GM19025 (cell line): ENCODE results near the gene DDX27.
"Not testable (repeated sequence)": the region's sequence is repeated elsewhere in the genome, so short reads cannot be mapped to it uniquely, and the experiment has no call there.

Experiments
- ATAC-seq: cut with Tn5 transposase; IDR thresholded peaks from one replicate; pipeline ENCODE4 v1.9.1; 2021; ENCODE audit warnings: mild to moderate bottlenecking, low read depth, moderate library complexity; ENCODE audit not compliant: unreplicated experiment

DDX27 gene, protein sequence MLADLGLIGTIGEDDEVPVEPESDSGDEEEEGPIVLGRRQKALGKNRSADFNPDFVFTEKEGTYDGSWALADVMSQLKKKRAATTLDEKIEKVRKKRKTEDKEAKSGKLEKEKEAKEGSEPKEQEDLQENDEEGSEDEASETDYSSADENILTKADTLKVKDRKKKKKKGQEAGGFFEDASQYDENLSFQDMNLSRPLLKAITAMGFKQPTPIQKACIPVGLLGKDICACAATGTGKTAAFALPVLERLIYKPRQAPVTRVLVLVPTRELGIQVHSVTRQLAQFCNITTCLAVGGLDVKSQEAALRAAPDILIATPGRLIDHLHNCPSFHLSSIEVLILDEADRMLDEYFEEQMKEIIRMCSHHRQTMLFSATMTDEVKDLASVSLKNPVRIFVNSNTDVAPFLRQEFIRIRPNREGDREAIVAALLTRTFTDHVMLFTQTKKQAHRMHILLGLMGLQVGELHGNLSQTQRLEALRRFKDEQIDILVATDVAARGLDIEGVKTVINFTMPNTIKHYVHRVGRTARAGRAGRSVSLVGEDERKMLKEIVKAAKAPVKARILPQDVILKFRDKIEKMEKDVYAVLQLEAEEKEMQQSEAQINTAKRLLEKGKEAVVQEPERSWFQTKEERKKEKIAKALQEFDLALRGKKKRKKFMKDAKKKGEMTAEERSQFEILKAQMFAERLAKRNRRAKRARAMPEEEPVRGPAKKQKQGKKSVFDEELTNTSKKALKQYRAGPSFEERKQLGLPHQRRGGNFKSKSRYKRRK

GRCh38 chr20:49219091-49219923 is at the start of gene DDX27:
DDX27 (plus strand) TSS chr20:49219416; CDS start chr20:49219449, 33 bp downstream.
- ATAC-seq, result peak; percentile 92

GRCh38 chr20:49169547-49169946 is 49.7 kb upstream of the DDX27 start:
- ATAC-seq, result no peak

DNA sequence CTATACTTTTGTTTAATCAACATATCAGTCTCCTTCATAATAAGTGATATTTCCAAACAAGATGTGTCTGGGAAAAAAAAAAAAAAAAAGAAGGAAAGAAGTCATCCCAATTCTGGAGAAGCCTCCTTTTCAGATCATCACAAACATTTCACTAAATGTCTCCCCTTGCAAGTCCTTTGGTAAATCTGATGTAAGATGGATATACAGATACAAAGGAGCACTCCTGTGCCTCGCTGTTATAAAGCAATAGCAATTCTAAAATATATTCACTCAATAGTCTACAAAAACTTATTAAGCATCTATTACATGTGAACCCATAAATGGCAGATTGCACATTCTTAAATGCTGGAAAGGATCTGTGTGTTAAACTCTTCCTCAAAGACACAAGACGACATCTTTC is 48.5 kb upstream of the DDX27 start:
- ATAC-seq, result no peak

DNA sequence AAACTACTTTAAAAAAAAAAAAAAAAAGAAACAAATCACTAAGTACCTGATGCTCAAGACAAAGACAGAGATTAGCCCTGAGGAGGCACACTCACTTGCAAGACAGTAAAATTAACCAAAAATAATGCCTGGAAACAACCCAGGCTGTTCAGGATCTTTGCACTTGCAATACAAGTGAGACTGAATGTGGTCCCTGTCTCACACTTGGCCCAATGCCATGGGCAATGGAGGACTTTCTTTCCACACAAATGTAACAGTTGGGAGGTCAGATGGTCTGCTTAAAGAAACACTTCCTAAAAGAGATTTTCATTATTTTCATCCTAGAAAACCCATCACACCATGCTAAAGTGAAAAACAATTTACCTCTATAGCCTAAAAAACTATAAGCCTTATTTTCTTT is 47.3 kb upstream of the DDX27 start:
- ATAC-seq, result no peak

DNA sequence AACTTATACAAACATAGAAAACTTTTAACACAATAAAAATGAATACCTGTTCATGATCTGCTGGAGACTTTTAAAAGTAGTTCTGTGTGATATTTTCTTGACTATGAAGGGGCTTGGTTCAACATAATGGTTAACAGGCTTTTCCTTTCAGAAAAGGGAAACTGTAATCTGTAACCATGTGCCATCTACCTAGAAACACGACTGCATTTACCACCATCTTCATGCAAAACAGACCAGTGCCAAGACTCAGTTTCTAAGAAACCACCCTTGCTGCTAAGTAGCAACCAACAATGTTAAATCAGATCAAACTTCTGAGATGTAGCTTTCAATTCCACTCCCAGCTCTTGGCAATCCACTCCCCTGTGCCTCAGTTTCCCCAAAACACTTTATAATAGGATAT is 46.8 kb upstream of the DDX27 start:
- peak; percentile 53 for ATAC-seq

- ATAC-seq, result no peak
Measured at GRCh38 chr20:49174183-49174582, 45.0 kb upstream of the DDX27 start.

DNA sequence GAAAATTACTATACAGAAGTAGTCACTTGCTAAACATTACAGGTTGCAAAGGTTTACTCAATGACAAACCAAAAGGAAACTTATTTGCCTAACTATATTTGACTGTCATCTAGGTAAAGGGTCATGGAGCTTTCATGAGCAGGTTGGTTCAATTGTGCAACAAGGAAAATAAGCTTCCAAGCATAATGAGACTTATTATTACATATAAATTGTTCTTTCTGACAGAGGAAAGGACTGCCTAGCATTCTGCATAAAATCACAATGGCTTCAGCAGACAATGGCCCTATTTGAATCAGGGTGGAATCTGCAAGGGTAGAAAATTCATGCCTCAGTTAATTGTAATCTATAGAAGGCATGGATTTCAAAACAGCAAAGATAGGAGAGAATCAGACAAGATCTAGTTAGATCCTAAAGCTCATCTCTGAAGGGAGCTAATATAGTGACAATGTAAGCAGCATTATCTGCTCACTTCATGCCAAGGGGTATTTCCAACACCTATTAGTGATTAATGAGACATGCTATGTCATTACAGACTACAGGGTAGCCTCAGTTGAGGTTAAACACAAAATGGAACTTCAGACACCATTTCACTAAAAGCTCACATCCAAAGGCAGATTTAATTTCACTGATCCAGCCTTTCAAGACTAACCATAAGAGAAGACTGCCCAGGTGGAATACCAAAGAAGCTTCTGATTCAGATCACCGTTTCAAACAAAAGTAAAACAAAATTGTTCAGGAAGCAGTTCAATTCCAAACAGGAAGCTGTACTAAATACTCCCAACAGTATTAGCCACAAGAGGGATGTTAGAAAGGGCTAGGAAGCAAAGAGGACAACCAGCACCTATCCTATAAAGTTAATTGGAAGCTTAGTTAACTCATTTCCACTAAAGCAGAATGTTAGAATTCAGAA is 39.6 kb upstream of the DDX27 start:
- peak; percentile 64 for ATAC-seq

DNA sequence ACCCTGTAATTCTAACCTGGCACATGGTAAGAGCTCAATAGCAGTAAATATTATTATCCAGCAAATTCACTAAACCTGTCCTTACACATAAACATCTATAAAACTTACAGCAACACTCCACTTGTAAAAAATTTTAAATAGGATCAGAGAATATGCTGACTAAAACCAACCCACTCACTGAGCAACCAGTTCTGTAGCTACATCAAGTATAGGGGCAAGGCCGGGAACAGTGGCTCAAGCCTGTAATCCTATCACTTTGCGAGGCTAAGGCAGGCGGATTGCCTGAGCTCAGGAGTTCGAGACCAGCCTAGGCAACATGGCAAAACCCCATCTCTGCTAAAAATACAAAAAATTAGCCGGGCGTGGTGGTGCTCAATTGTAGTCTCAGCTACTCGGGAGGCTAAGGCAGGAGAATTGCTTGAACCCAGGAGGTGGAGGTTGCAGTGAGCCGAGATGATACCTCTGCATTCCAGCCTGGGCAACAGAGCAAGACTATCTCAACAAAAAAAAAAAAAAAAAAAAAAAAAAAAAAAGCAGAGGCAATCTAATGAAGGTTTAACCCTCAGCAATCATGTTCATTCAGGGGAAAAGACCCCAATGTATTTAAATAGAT is 37.8 kb upstream of the DDX27 start:
- ATAC-seq, result no peak

DNA sequence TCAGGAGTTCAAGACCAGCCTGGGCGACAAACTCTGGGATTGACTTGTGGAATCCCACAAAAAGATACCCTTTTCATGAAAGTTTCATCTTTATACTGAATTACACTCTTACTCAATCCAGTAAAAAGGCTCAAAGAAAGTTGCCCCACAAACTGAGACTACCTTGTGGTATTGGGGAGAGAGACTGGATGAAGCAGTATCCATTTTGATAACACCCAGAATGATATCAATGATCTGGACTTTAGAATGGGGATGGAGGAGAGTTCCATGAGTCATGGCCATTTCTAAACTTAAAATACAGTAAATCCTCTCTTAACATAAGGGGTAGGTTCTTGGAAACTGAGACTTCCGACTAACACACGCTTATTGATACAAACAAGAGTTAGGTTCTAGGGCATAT is 35.8 kb upstream of the DDX27 start:
- no peak for ATAC-seq

DNA sequence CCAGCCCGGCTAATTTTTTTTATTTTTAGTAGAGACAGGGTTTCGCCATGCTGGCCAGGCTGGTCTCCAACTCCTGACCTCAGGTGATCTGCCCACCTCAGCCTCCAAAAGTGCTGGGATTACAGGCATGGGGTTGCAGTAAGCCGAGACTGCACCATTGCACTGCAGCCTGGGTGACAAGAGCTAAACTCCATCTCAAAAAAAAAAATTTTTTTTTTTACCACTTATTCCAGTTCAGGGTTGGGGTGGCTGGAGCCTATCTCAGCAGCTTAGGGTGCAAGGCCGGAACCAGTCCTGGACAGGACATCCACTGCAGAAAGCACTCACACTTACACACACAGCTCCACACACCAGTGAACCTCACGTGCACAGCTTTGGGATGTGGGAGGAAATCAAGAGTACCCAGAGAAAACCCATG is 35.1 kb upstream of the DDX27 start:
- not testable (repeated sequence) for ATAC-seq

DNA sequence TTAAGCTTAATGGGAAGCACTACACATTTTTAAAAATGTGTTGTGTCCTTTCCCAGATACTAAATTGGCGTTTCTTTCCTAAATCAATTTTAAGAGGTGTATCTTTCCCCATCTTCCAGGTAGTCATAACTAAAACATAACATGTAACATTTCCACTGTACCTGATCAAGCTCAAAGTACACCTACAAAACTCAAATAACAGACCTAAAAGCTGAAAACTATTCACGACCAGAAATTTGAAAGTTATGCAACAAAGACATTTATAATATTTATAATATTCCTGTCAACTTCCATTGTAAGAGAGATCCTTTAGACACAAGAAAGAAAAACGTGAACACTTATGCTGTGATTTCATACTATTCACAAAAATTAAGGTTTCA is 34.5 kb upstream of the DDX27 start:
- no peak for ATAC-seq

- no peak for ATAC-seq
Measured at GRCh38 chr20:49185071-49185761, 34.0 kb upstream of the DDX27 start.

GRCh38 chr20:49186535-49187329 is 32.5 kb upstream of the DDX27 start:
- no peak for ATAC-seq

- ATAC-seq, result no peak
Measured at GRCh38 chr20:49187330-49187850, 31.8 kb upstream of the DDX27 start.

GRCh38 chr20:49187851-49188641 is 31.2 kb upstream of the DDX27 start, which contains the start of gene STAU1:
STAU1 (minus strand) TSS chr20:49188334; CDS start chr20:49166201, 22,133 bp downstream.
- peak; percentile 91 for ATAC-seq

DNA sequence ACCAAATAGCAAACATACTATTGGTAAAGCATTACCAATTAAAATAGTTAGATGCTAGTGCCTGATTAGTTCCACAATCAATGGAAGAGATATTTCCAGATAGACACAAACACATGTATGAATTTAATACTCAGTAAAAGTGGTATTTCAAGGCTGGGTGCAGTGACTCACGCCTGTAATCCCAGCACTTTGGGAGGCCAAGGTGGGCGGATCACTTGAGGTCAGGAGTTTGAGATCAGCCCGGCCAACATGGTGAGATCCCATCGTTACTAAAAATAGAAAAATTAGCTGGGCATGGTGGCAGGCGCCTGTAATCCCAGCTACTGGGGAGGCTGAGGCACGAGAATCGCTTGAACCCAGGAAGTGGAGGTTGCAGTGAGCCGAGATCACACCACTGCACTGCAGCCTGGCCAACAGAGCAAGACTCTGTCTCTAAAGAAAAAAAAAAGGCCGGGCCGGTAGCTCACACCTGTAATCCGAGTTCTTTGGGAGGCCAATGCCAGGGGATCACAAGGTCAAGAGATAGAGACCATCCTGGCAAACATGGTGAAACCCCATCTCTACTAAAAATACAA is 26.2 kb upstream of the DDX27 start:
- ATAC-seq, result not testable (repeated sequence)
